WTC11 (cell line): ENCODE data around the gene ZNF423. TPM values are rescaled to one million over a fixed set of nuclear protein-coding genes. Genes with fewer than 3 reads are reported as not detected.

Source experiments
- ATAC-seq: fragments of 200-7000 bp; cut with Tn5 transposase; 2 replicates; pipeline ENCODE4 v1.10.0; 2021; ENCODE audit warnings: mild to moderate bottlenecking, moderate library complexity
- CTCF ChIA-PET: fragments of 300-600 bp; sonication (Branson Sonifier 250); formaldehyde crosslinking; loops from one replicate; lab custom pipeline; 2021; ENCODE audit warnings: antibody characterized with exemption; lab: Charles Lee
- POLR2A ChIA-PET: fragments of 350-600 bp; sonication (Branson Sonifier 250); formaldehyde crosslinking; loops from one replicate; lab custom pipeline; 2021; ENCODE audit warnings: antibody characterized with exemption; lab: Charles Lee
- DNase-seq: peaks from one replicate; pipeline ENCODE4 v3.0.0; 2021; ENCODE audit warnings: low spot score
- H3K27ac Mint-ChIP-seq: 2 replicates; pipeline ENCODE4 v1.8.0; 2021; ENCODE audit warnings: mixed read lengths
- H3K27me3 Mint-ChIP-seq: 2 replicates; pipeline ENCODE4 v1.8.0; 2021; ENCODE audit warnings: low read depth, mild to moderate bottlenecking, moderate library complexity, mixed read lengths
- H3K36me3 Mint-ChIP-seq: 2 replicates; pipeline ENCODE4 v1.8.0; 2021; ENCODE audit warnings: mixed read lengths
- H3K4me1 Mint-ChIP-seq: 2 replicates; pipeline ENCODE4 v1.8.0; 2022; ENCODE audit warnings: mixed read lengths
- H3K4me3 Mint-ChIP-seq: 2 replicates; pipeline ENCODE4 v1.8.0; 2021; ENCODE audit warnings: mild to moderate bottlenecking, moderate library complexity, mixed read lengths
- H3K9me3 Mint-ChIP-seq: 2 replicates; pipeline ENCODE4 v1.8.0; 2021; ENCODE audit warnings: mixed read lengths
- ARID4B ChIP-seq: sonication (generic); formaldehyde crosslinking; IDR thresholded peaks from 2 replicates; pipeline ENCODE4 v1.8.0; 2023; ENCODE audit warnings: missing genetic modification reagents, mild to moderate bottlenecking, borderline replicate concordance
- CREM ChIP-seq: sonication (generic); formaldehyde crosslinking; IDR thresholded peaks from 2 replicates; pipeline ENCODE4 v1.8.1; 2022; ENCODE audit warnings: mild to moderate bottlenecking, missing genetic modification reagents, moderate library complexity
- E2F5 ChIP-seq: sonication (generic); formaldehyde crosslinking; IDR thresholded peaks from 2 replicates; pipeline ENCODE4 v1.8.1; 2022; ENCODE audit warnings: mild to moderate bottlenecking, moderate library complexity, missing genetic modification reagents
- ELF4 ChIP-seq: sonication (generic); formaldehyde crosslinking; IDR thresholded peaks from 2 replicates; pipeline ENCODE4 v1.8.1; 2022; ENCODE audit warnings: low read depth, mild to moderate bottlenecking, moderate library complexity, missing genetic modification reagents
- FOXJ3 ChIP-seq: sonication (generic); formaldehyde crosslinking; IDR thresholded peaks from 2 replicates; pipeline ENCODE4 v1.9.0; 2021; ENCODE audit warnings: missing genetic modification reagents, mild to moderate bottlenecking, borderline replicate concordance
- IRF2 ChIP-seq: sonication (generic); formaldehyde crosslinking; IDR thresholded peaks from 2 replicates; pipeline ENCODE4 v1.8.0; 2022; ENCODE audit warnings: low read depth, missing genetic modification reagents, borderline replicate concordance
- JAZF1 ChIP-seq: fragments of 250-450 bp; sonication (Bioruptor Pico); IDR thresholded peaks from 2 replicates; pipeline ENCODE4 v1.9.0; 2021; ENCODE audit warnings: moderate library complexity, mild to moderate bottlenecking, inconsistent platforms
- MXD4 ChIP-seq: fragments of 250-450 bp; sonication (Bioruptor Pico); IDR thresholded peaks from 2 replicates; pipeline ENCODE4 v1.8.0; 2021; ENCODE audit warnings: mild to moderate bottlenecking, moderate library complexity, borderline replicate concordance
- PRRX2 ChIP-seq: fragments of 250-450 bp; sonication (Bioruptor Pico); IDR thresholded peaks from 2 replicates; pipeline ENCODE4 v1.8.0; 2021; ENCODE audit warnings: mild to moderate bottlenecking
- SOX15 ChIP-seq: fragments of 250-450 bp; sonication (Bioruptor Pico); IDR thresholded peaks from 2 replicates; pipeline ENCODE4 v1.9.0; 2021; ENCODE audit warnings: mild to moderate bottlenecking
- TCF7 ChIP-seq: sonication (generic); formaldehyde crosslinking; IDR thresholded peaks from 2 replicates; pipeline ENCODE4 v1.8.0; 2022; ENCODE audit warnings: mild to moderate bottlenecking, low read depth, missing genetic modification reagents, moderate library complexity
- TEAD1 ChIP-seq: sonication (generic); formaldehyde crosslinking; IDR thresholded peaks from 2 replicates; pipeline ENCODE4 v1.8.0; 2022; ENCODE audit warnings: mild to moderate bottlenecking, missing genetic modification reagents
- TP53 ChIP-seq: sonication (generic); formaldehyde crosslinking; IDR thresholded peaks from 2 replicates; pipeline ENCODE4 v1.8.1; 2023; ENCODE audit warnings: mild to moderate bottlenecking, missing genetic modification reagents
- ZNF232 ChIP-seq: sonication (generic); formaldehyde crosslinking; IDR thresholded peaks from 2 replicates; pipeline ENCODE4 v1.8.0; 2022; ENCODE audit warnings: mild to moderate bottlenecking, missing genetic modification reagents
- ZNF317 ChIP-seq: sonication (generic); formaldehyde crosslinking; IDR thresholded peaks from 2 replicates; pipeline ENCODE4 v1.8.1; 2023; ENCODE audit warnings: low read depth, mild to moderate bottlenecking, moderate library complexity, missing genetic modification reagents, borderline replicate concordance
- ZNF396 ChIP-seq: fragments of 250-450 bp; sonication (Bioruptor Pico); IDR thresholded peaks from 2 replicates; pipeline ENCODE4 v1.8.0; 2021; ENCODE audit warnings: mild to moderate bottlenecking, moderate library complexity, borderline replicate concordance
- ZNF423 ChIP-seq: fragments of 250-450 bp; sonication (Bioruptor Pico); IDR thresholded peaks from 2 replicates; pipeline ENCODE4 v2.1.2; 2022; ENCODE audit warnings: mild to moderate bottlenecking, moderate library complexity
- ZNF671 ChIP-seq: fragments of 250-450 bp; sonication (Bioruptor Pico); IDR thresholded peaks from 2 replicates; pipeline ENCODE4 v1.8.0; 2021; ENCODE audit warnings: mild to moderate bottlenecking
- total RNA-seq: library from RNA; stranded (reverse); gene quantifications from 3 replicates; pipeline ENCODE4 v1.2.3, GENCODE V29; 2021
- TF ChIP-seq, protein P1 (sequence below): sonication (generic); formaldehyde crosslinking; IDR thresholded peaks from 2 replicates; pipeline ENCODE4 v1.8.0; 2022; ENCODE audit warnings: mild to moderate bottlenecking, missing genetic modification reagents
- TF ChIP-seq, protein P2 (sequence below): fragments of 250-450 bp; sonication (Bioruptor Pico); IDR thresholded peaks from 2 replicates; pipeline ENCODE4 v1.9.0; 2021; ENCODE audit warnings: mild to moderate bottlenecking

ZNF423 gene
- total RNA-seq, 1 experiment from 2014 or later: 38.8 TPM

DNA sequence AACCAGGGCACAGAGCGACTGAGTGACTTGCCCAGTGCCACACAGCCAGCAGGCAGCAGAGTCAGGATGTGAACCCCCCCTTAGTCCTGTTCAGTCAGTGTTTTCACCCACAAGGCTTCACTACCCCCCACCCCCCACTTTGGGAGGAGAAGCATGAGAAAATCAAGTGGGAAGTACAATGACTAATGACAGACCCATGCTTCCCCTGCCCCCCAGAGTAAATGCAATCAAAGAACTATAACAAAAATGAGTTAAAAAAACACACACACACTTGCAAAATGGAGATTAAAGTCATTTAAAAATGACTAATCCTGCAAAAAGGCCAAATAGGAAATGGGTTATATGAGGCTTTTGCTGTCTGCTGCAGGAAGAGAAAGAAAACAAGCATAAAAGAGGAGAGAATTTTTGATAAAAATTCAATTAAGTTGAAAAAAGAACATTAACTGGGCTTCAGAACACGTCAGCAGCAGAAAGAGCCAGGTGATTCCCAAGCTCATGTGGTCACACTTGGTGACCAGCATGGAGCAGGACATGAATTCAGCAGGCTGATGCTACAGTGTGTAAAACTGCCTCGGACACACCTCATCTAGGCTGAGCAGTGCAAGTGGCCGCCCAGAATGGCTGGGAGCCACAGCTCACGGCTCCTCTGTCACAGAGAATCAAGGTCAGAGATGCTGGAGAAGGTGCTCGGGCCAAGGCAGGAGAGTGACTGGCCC is 212.3 kb downstream of the ZNF423 start:
- CTCF ChIA-PET: interaction anchor here (0.7 to 2.3 kb wide), 26 partner anchors 9 to 278 kb away, joined by 3 to 11 read pairs (median 4); partner anchors contain the start of gene ZNF423
- Mint-ChIP-seq H3K9me3 (peaks cover 23% of the 10 kb centered on the region), H3K27me3 (peaks cover 2% of the 10 kb centered on the region; the same call in 1 of the 2 replicates), H3K4me1 (peaks cover 51% of the 10 kb centered on the region), H3K27ac (peak overlapping the region; percentile 87), H3K4me3 (no peak overlapping the region), H3K36me3 (peaks cover 27% of the 10 kb centered on the region)
- TF ChIP-seq CREM (CRISPR knock-in tag) (no peak), ZNF396 (no peak), TEAD1 (no peak), E2F5 (CRISPR knock-in tag) (no peak), PRRX2 (CRISPR knock-in tag) (no peak)
- TF ChIP-seq, protein P1, sequence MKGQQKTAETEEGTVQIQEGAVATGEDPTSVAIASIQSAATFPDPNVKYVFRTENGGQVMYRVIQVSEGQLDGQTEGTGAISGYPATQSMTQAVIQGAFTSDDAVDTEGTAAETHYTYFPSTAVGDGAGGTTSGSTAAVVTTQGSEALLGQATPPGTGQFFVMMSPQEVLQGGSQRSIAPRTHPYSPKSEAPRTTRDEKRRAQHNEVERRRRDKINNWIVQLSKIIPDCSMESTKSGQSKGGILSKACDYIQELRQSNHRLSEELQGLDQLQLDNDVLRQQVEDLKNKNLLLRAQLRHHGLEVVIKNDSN (CRISPR knock-in tag): no peak
- TF ChIP-seq, protein P2, sequence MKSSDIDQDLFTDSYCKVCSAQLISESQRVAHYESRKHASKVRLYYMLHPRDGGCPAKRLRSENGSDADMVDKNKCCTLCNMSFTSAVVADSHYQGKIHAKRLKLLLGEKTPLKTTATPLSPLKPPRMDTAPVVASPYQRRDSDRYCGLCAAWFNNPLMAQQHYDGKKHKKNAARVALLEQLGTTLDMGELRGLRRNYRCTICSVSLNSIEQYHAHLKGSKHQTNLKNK (CRISPR knock-in tag): no peak
- DNase-seq (no peak), ATAC-seq (peak; percentile 7; the same call in 1 of the 2 replicates)
- POLR2A ChIA-PET: no interaction called here

DNA sequence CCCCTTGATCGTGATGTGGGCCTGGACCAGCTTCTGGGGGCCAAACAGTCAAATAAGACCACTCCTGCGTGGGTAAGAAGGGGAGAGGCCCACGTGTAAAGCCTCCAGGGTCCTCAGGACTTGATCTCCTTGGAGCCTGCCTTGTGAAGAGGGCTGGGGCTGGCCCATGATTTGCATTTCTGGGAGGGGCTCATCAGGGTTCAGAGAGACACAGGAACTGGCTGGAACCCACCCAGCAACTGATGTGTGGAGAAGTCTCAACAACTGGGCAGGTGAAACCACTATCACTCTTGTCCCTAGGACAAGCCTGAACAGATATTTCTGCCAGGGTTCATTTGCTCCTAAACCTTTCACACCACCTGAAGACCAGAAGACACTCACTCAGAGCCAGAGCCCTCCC is 214.7 kb downstream of the ZNF423 start:
- CTCF ChIA-PET: interaction anchor here (1.1 to 2.3 kb wide), 4 partner anchors 48 to 235 kb away, joined by 3 to 11 read pairs (median 3); no protein-coding TSS in a partner anchor
- H3K9me3 Mint-ChIP-seq: peaks cover 7% of the 10 kb centered on the region
- H3K27me3 Mint-ChIP-seq: no peaks in the 10 kb centered on the region
- peak overlapping the region; percentile 90 for H3K27ac Mint-ChIP-seq
- TF ChIP-seq JAZF1 (no peak), ZNF317 (CRISPR knock-in tag) (no peak), ZNF232 (CRISPR knock-in tag) (no peak), TP53 (CRISPR knock-in tag) (no peak), SOX15 (CRISPR knock-in tag) (no peak), FOXJ3 (CRISPR knock-in tag) (no peak), ZNF423 (CRISPR knock-in tag) (no peak), IRF2 (CRISPR knock-in tag) (no peak), ZNF396 (no peak), MXD4 (no peak), ELF4 (CRISPR knock-in tag) (no peak), TCF7 (CRISPR knock-in tag) (no peak), ZNF671 (CRISPR knock-in tag) (no peak), ARID4B (CRISPR knock-in tag) (no peak)
- TF ChIP-seq, all 79 proteins: peak for 0
- peaks cover 52% of the 10 kb centered on the region for H3K4me1 Mint-ChIP-seq
- no peak for DNase-seq
- POLR2A ChIA-PET: no interaction called here
- no peak overlapping the region for H3K4me3 Mint-ChIP-seq
- ATAC-seq: peak; percentile 10; the same call in 1 of the 2 replicates
- H3K36me3 Mint-ChIP-seq: peaks cover 30% of the 10 kb centered on the region
